Fibroblast of lung (primary cell): ENCODE data around the gene ZCCHC4. TPM values are rescaled to one million over a fixed set of nuclear protein-coding genes. Genes with fewer than 3 reads are reported as not detected.

ENCODE experiments used
- DNase-seq, 2 donors: peaks; one replicate each; pipeline versions ENCODE4 v3.0.0 to v3.0.0-alpha.2; 2010; ENCODE audit warnings: low read depth in 2 of 2
- H2AFZ ChIP-seq: 2 replicates; pipeline ENCODE4 v1.5.1; 2012; ENCODE audit warnings: low read length, control low read depth, inconsistent platforms
- H3K27ac ChIP-seq: 2 replicates; pipeline ENCODE4 v1.5.1; 2011; ENCODE audit warnings: low read length, control low read depth; ENCODE audit not compliant: insufficient read depth
- H3K27me3 ChIP-seq: 2 replicates; pipeline ENCODE4 v1.5.1; 2011; ENCODE audit warnings: mild to moderate bottlenecking, low read length; ENCODE audit not compliant: control insufficient read depth, insufficient read depth
- H3K36me3 ChIP-seq: 2 replicates; pipeline ENCODE4 v1.5.1; 2011; ENCODE audit warnings: low read length; ENCODE audit not compliant: control insufficient read depth, insufficient read depth
- H3K4me1 ChIP-seq: 2 replicates; pipeline ENCODE4 v1.5.1; 2011; ENCODE audit warnings: low read length; ENCODE audit not compliant: control insufficient read depth, insufficient read depth; ENCODE audit errors: extremely low read depth
- H3K4me2 ChIP-seq: 2 replicates; pipeline ENCODE4 v1.5.1; 2011; ENCODE audit warnings: low read length, control low read depth; ENCODE audit not compliant: insufficient read depth; ENCODE audit errors: extremely low read depth
- H3K4me3 ChIP-seq, 4 experiments: fragments of 200-600 bp in 1 of 4; sonication (generic) in 1 of 4; replicated peaks in 1 of 4; 2 replicates each; pipeline ENCODE4 v1.5.1; 2011 to 2016; ENCODE audit warnings: low read length in 4 of 4, low read depth in 3 of 4, mild to moderate bottlenecking in 3 of 4, control low read depth in 2 of 4, inconsistent platforms in 1 of 4, mixed read lengths in 1 of 4; ENCODE audit not compliant: insufficient read depth in 1 of 4; ENCODE audit errors: control extremely low read depth in 1 of 4
- H3K79me2 ChIP-seq: 2 replicates; pipeline ENCODE4 v1.5.1; 2012; ENCODE audit warnings: mild to moderate bottlenecking, low read length, inconsistent platforms; ENCODE audit not compliant: control insufficient read depth, insufficient read depth
- H3K9ac ChIP-seq: 2 replicates; pipeline ENCODE4 v1.5.1; 2011; ENCODE audit warnings: mild to moderate bottlenecking, low read length, control low read depth; ENCODE audit not compliant: insufficient read depth
- H3K9me3 ChIP-seq: 2 replicates; pipeline ENCODE4 v1.5.1; 2012; ENCODE audit warnings: low read depth, low read length; ENCODE audit not compliant: control insufficient read depth, insufficient read depth
- H4K20me1 ChIP-seq: 2 replicates; pipeline ENCODE4 v1.5.1; 2011; ENCODE audit warnings: low read length; ENCODE audit not compliant: control insufficient read depth, insufficient read depth; ENCODE audit errors: extremely low read depth
- CTCF ChIP-seq, 2 donors: IDR thresholded peaks in 1 of 2; conservative IDR thresholded peaks in 1 of 2; 1 replicate in 1 of 2; 2 replicates in 1 of 2; pipeline ENCODE4 v1.5.1; 2011 to 2012; ENCODE audit warnings: low read length in 2 of 2, control low read depth in 1 of 2, inconsistent platforms in 1 of 2, low read depth in 1 of 2, mild to moderate bottlenecking in 1 of 2
- EZH2 ChIP-seq: IDR thresholded peaks from 2 replicates; pipeline ENCODE4 v1.5.1; 2012; ENCODE audit warnings: low read length, control low read depth, mild to moderate bottlenecking; ENCODE audit errors: missing control alignments
- polyA plus RNA-seq, 2 donors: library from polyadenylated mRNA; depleted of rRNA in 1 of 2; stranded (reverse) in 1 of 2; unstranded in 1 of 2; fragments of >200 nt; gene quantifications; 2 replicates each; pipeline ENCODE4 v1.2.1, GENCODE V29; 2011 to 2012; ENCODE audit warnings: missing spikeins in 1 of 2
- total RNA-seq: library from RNA; depleted of rRNA; stranded (reverse); fragments of >200 nt; gene quantifications from 2 replicates; pipeline ENCODE4 v1.2.1, GENCODE V29; 2014

ZCCHC4 gene
- total and polyA plus RNA-seq, 2 donors (not counting 1 experiment from before 2014, with no cell fraction given), result 15.5 to 15.6 TPM

- no peak for TF ChIP-seq CTCF (conservative IDR thresholded peaks at IDR 0.05 in 1 of 2, IDR thresholded peaks at IDR 0.05 in 1 of 2; ENCODE audit: low read depth in 1 of 2, low read length in 2 of 2)
- no peak for TF ChIP-seq EZH2
Observed at GRCh38 chr4:25358515-25359275, 46.1 kb downstream of the ZCCHC4 start.

GRCh38 chr4:25361253-25361652 is 48.7 kb downstream of the ZCCHC4 start:
- H4K20me1 ChIP-seq, result no peaks in the 10 kb centered on the region
- no peaks in the 10 kb centered on the region for H3K4me1 ChIP-seq
- H3K4me2 ChIP-seq, result no peak overlapping the region
- no peak overlapping the region for H2AFZ ChIP-seq
- no peaks in the 10 kb centered on the region for H3K9me3 ChIP-seq
- H3K36me3 ChIP-seq, result no peaks in the 10 kb centered on the region
- H3K27me3 ChIP-seq, result no peaks in the 10 kb centered on the region
- no peak overlapping the region for H3K27ac ChIP-seq
- H3K79me2 ChIP-seq, result no peaks in the 10 kb centered on the region
- TF ChIP-seq EZH2, result no peak
- no peak for TF ChIP-seq CTCF (conservative IDR thresholded peaks at IDR 0.05 in 1 of 2, IDR thresholded peaks at IDR 0.05 in 1 of 2; ENCODE audit: low read depth in 1 of 2, low read length in 2 of 2)
- no peak for DNase-seq
- H3K9ac ChIP-seq, result no peak overlapping the region
- no peak overlapping the region for H3K4me3 ChIP-seq

More at GRCh38 chr4:25358515-25359275, 46.1 kb downstream of the ZCCHC4 start:
- Histone ChIP-seq H3K27ac (no peak overlapping the region), H3K9ac (no peak overlapping the region), H2AFZ (no peak overlapping the region), H4K20me1 (no peaks in the 10 kb centered on the region), H3K9me3 (no peaks in the 10 kb centered on the region), H3K4me3 (no peak overlapping the region), H3K27me3 (no peaks in the 10 kb centered on the region), H3K36me3 (no peaks in the 10 kb centered on the region), H3K79me2 (no peaks in the 10 kb centered on the region), H3K4me2 (no peak overlapping the region), H3K4me1 (no peaks in the 10 kb centered on the region)
- DNase-seq, result no peak

DNA sequence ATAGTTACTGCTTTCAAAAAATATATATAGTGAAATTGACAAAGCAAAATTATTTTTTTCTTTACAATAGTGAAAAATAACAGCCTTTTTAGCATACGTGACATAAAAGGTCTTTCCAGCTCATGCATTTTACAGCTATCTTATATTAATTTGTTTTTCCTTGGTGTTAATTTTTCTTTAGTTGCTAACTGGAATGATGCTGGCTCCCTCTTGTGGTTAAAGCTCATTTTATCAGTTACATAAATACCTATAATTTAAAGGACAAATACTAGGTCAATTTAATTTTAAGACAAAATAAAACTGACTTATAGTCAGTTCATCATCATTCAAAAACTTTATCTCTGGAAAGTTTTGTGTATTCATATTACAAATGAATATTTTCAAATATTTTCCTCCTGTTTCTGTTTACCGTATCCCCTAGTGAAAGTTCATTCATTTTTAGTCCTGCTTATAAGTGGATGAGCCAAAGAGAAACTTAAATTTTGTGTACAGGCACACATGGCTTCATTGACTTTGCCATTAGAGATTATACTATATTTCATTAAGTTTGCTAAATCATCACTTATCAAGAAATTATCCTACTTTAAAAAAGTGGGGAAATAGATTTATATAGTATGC is 54.5 kb downstream of the ZCCHC4 start:
- no peak overlapping the region for H2AFZ ChIP-seq
- no peaks in the 10 kb centered on the region for H3K4me1 ChIP-seq
- H3K4me3 ChIP-seq, result no peak overlapping the region
- H3K9me3 ChIP-seq, result no peaks in the 10 kb centered on the region
- no peaks in the 10 kb centered on the region for H3K79me2 ChIP-seq
- no peak overlapping the region for H3K4me2 ChIP-seq
- no peak overlapping the region for H3K27ac ChIP-seq
- peak; percentile 37 to 71 for DNase-seq
- no peaks in the 10 kb centered on the region for H4K20me1 ChIP-seq
- peaks cover 2% of the 10 kb centered on the region for H3K36me3 ChIP-seq
- H3K27me3 ChIP-seq, result no peaks in the 10 kb centered on the region
- no peak overlapping the region for H3K9ac ChIP-seq
- TF ChIP-seq CTCF (conservative IDR thresholded peaks at IDR 0.05 in 1 of 2, IDR thresholded peaks at IDR 0.05 in 1 of 2; ENCODE audit: low read depth in 1 of 2, low read length in 2 of 2), result peak; percentile 28 to 54
- no peak for TF ChIP-seq EZH2
